Measurements from ENCODE around the gene PPFIA1.

GRCh38 chr11:70242885-70243284, 27.6 kb upstream of the PPFIA1 start:
- TF ChIP-seq EZH2 (IDR thresholded peaks at IDR 0.05; ENCODE audit: borderline replicate concordance, control insufficient read depth, low read depth, low read length), result no peak
- TF ChIP-seq NR2F1 (conservative IDR thresholded peaks at IDR 0.05), result no peak

Measured in GM12878 (cell line).